ENCODE measurements around the gene KIAA0825.
A peak's percentile ranks its signal among the peaks of the same experiment; 100 is the strongest.

The KIAA0825 gene

GRCh38 chr5:94623011-94623410 is 4.6 kb upstream of the KIAA0825 start:
- ChIA-PET CTCF (interaction anchor here (0.8 kb wide), 1 partner anchor 70 kb away, joined by 4 read pairs; no protein-coding TSS in a partner anchor), POLR2A (ENCODE audit: low non-redundant PET) (interaction anchor here (0.5 kb wide), 1 partner anchor 50 kb away, joined by 4 read pairs; no protein-coding TSS in a partner anchor)
- TF ChIP-seq CTCF (conservative IDR thresholded peaks at IDR 0.05; ENCODE audit: low read depth): no peak
- no peak overlapping the region for H3K27ac ChIP-seq
- DNase-seq (ENCODE audit: low spot score): no peak

GRCh38 chr5:94621763-94622162 is 3.4 kb upstream of the KIAA0825 start:
- no peak for DNase-seq (ENCODE audit: low spot score)
- H3K27ac ChIP-seq: no peak overlapping the region
- no peak for TF ChIP-seq CTCF (conservative IDR thresholded peaks at IDR 0.05; ENCODE audit: low read depth)
- POLR2A ChIA-PET (ENCODE audit: low non-redundant PET): no interaction called here
- CTCF ChIA-PET: no interaction called here

GRCh38 chr5:94620256-94620655 is 1.9 kb upstream of the KIAA0825 start:
- no peak overlapping the region for H3K27ac ChIP-seq
- CTCF ChIA-PET: interaction anchor here (0.6 kb wide), 1 partner anchor 335 kb away, joined by 7 read pairs; no protein-coding TSS in a partner anchor
- no peak for DNase-seq (ENCODE audit: low spot score)
- POLR2A ChIA-PET (ENCODE audit: low non-redundant PET): no interaction called here
- no peak for TF ChIP-seq CTCF (conservative IDR thresholded peaks at IDR 0.05; ENCODE audit: low read depth)

- H3K27ac ChIP-seq: peak overlapping the region; percentile 98
- peak; percentile 61 for DNase-seq (ENCODE audit: low spot score)
- no peak for TF ChIP-seq CTCF (conservative IDR thresholded peaks at IDR 0.05; ENCODE audit: low read depth)
- POLR2A ChIA-PET (ENCODE audit: low non-redundant PET): no interaction called here
- CTCF ChIA-PET: interaction anchor here (1.2 kb wide), 1 partner anchor 93 kb away, joined by 3 read pairs; no protein-coding TSS in a partner anchor
Measured at GRCh38 chr5:94618029-94618492, 343 bp downstream of the KIAA0825 start.

GRCh38 chr5:94615862-94616261 is 2.5 kb downstream of the KIAA0825 start:
- POLR2A ChIA-PET (ENCODE audit: low non-redundant PET): no interaction called here
- DNase-seq (ENCODE audit: low spot score): no peak
- CTCF ChIA-PET: interaction anchor here (0.6 kb wide), 2 partner anchors 230 to 790 kb away, joined by 3 read pairs; no protein-coding TSS in a partner anchor
- no peak overlapping the region for H3K27ac ChIP-seq
- TF ChIP-seq CTCF (conservative IDR thresholded peaks at IDR 0.05; ENCODE audit: low read depth): no peak

GRCh38 chr5:94614156-94614805 is 4.1 kb downstream of the KIAA0825 start:
- H3K27ac ChIP-seq: no peak overlapping the region
- POLR2A ChIA-PET (ENCODE audit: low non-redundant PET): no interaction called here
- no peak for TF ChIP-seq CTCF (conservative IDR thresholded peaks at IDR 0.05; ENCODE audit: low read depth)
- CTCF ChIA-PET: no interaction called here
- no peak for DNase-seq (ENCODE audit: low spot score)

Data from RWPE1 (cell line).